Heart right ventricle (tissue), 16 donors: ENCODE measurements around the gene PAK1IP1. TPM values are rescaled to one million over a fixed set of nuclear protein-coding genes. Genes with fewer than 3 reads are reported as not detected.

Experiments used
- ATAC-seq, 8 donors: fragments of 200-7000 bp; cut with Tn5 transposase; one replicate each; pipeline ENCODE4 v1.9.1; 2020; ENCODE audit warnings: mild to moderate bottlenecking in 8 of 8, moderate library complexity in 8 of 8, moderate number of reproducible peaks in 1 of 8
- DNase-seq, 2 donors: peaks; one replicate each; pipeline ENCODE4 v3.0.0-alpha.2; 2020
- H3K27ac ChIP-seq, 10 donors: fragments of 200-600 bp; sonication (generic) in 2 of 10; one replicate each; pipeline versions ENCODE4 v1.5.0 to v1.8.0; 2020 to 2022; ENCODE audit warnings: mild to moderate bottlenecking in 3 of 10
- H3K27me3 ChIP-seq, 7 donors: fragments of 200-600 bp; one replicate each; pipeline ENCODE4 v1.8.0; 2021 to 2022; ENCODE audit warnings: mild to moderate bottlenecking in 2 of 7
- H3K36me3 ChIP-seq, 9 donors: fragments of 200-600 bp; sonication (generic) in 1 of 9; one replicate each; pipeline versions ENCODE4 v1.5.0 to v1.8.0; 2020 to 2022; ENCODE audit warnings: mild to moderate bottlenecking in 2 of 9
- H3K4me1 ChIP-seq, 9 donors: fragments of 200-600 bp; sonication (generic) in 1 of 9; one replicate each; pipeline versions ENCODE4 v1.5.0 to v1.8.0; 2020 to 2022; ENCODE audit warnings: mild to moderate bottlenecking in 4 of 9
- H3K4me3 ChIP-seq, 10 donors: fragments of 200-600 bp; sonication (generic) in 2 of 10; one replicate each; pipeline versions ENCODE4 v1.5.0 to v1.8.0; 2020 to 2022; ENCODE audit warnings: mild to moderate bottlenecking in 7 of 10, moderate library complexity in 2 of 10
- H3K9me3 ChIP-seq, 11 donors: fragments of 200-600 bp in 10 of 11; sonication (generic) in 2 of 11; one replicate each; pipeline versions ENCODE4 v1.5.0 to v1.8.0; 2013 to 2022; ENCODE audit warnings: mild to moderate bottlenecking in 2 of 11, control low read depth in 1 of 11, moderate library complexity in 1 of 11
- WGBS, 2 donors: extraction: QIAGEN DNeasy Blood & Tissue Kit; methylation state at CpG; one replicate each; pipeline ENCODE4 v1.1.7; 2013; ENCODE audit warnings: inconsistent platforms in 1 of 2; 5-methylcytosine and 5-hydroxymethylcytosine counted together
- intact Hi-C, 10 donors: fragments of 100-400 bp; cut with DNase I; formaldehyde crosslinking; loops; one replicate each; pipeline versions ENCODE4 v1.11.1 to v1.14.2; 2022
- polyA plus RNA-seq, 2 donors: library from polyadenylated mRNA; stranded (reverse); fragments of 200-250 nt; gene quantifications; one replicate each; pipeline ENCODE4 v1.2.3, GENCODE V29; 2013
- total RNA-seq, 10 donors: library from RNA; stranded (reverse); fragmentation: NEBNext Ultra II Directional in 3 of 10; extraction: Animal tissue kit (Norgen Biotek cat#: 25700) in 3 of 10; gene quantifications; one replicate each; pipeline versions ENCODE4 v1.2.1 to v1.2.4, GENCODE V29; 2021 to 2023
- TF ChIP-seq, protein P1 (sequence below), 9 donors: fragments of 200-600 bp; sonication (generic) in 2 of 9; IDR thresholded peaks; one replicate each; pipeline versions ENCODE4 v1.5.0 to v1.8.0; 2021 to 2022; ENCODE audit warnings: antibody characterized with exemption in 9 of 9, mild to moderate bottlenecking in 5 of 9, moderate library complexity in 1 of 9
- donor health status: Arrhythmogenic right ventricular cardiomyopathy.
- donor health status: ischemic (EF 13 %, LVEDD 7.1; RV severe dilation, severe dysfunction).
- donor health status: healthy with polysubstance abuse.
- donor health status: DM: no; HTN: yes; CAD: no.
- donor health status: DM: no; HTN: no; CAD: no.
- donor health status: ischemic (EF 25% LVEDD 6.9; RV normal size, moderate dysfunction).
- donor health status: ischemic (EF 25% LVEDD 5.7; RV mildly dilated, moderate dysfunction).
- donor health status: healthy.
- donor health status: DM: yes; HTN: yes; CAD: no.
- donor health status: Ischemic cardiomyopathy.
- donor health status: ischemic (EF 35%, LVEDD 5.7; RV mildly dilated, moderate dysfunction).
- donor health status: nonischemic (EF 11% LVEDD 7.7; RV severe dilation, severe dysfunction).
- donor health status: DM: yes; HTN: yes; CAD: no.
- donor health status: PGD.
- donor health status: ischemic (EF 29% LVEDD 5.4; RV normal size, mild dysfunction).
- donor health status: nonischemic (EF 23%, LVEDD 6.1; RV moderate dilation, normal function).

The PAK1IP1 gene
- total and polyA plus RNA-seq, 12 donors: 5.8 to 15.7 (median 8.4) TPM

GRCh38 chr6:10730254-10730653 lies 35.5 kb downstream of the PAK1IP1 start:
- H3K4me1 ChIP-seq: peaks cover 0 to 26% (median 7%) of the 10 kb centered on the region in 9 donors
- 56 to 66% methylated on average over 3 of the region's 3 CpGs for WGBS, 2 donors
- DNase-seq: no peak
- ATAC-seq: peak in 3 of 8 donors; percentile 17 to 53 (median 40)
- intact Hi-C loops: no loop called here
- H3K36me3 ChIP-seq: peaks cover 0 to 94% (median 33%) of the 10 kb centered on the region in 9 donors
- H3K27ac ChIP-seq: no peak overlapping the region
- H3K27me3 ChIP-seq: no peaks in the 10 kb centered on the region
- H3K4me3 ChIP-seq: no peak overlapping the region
- TF ChIP-seq, protein P1, sequence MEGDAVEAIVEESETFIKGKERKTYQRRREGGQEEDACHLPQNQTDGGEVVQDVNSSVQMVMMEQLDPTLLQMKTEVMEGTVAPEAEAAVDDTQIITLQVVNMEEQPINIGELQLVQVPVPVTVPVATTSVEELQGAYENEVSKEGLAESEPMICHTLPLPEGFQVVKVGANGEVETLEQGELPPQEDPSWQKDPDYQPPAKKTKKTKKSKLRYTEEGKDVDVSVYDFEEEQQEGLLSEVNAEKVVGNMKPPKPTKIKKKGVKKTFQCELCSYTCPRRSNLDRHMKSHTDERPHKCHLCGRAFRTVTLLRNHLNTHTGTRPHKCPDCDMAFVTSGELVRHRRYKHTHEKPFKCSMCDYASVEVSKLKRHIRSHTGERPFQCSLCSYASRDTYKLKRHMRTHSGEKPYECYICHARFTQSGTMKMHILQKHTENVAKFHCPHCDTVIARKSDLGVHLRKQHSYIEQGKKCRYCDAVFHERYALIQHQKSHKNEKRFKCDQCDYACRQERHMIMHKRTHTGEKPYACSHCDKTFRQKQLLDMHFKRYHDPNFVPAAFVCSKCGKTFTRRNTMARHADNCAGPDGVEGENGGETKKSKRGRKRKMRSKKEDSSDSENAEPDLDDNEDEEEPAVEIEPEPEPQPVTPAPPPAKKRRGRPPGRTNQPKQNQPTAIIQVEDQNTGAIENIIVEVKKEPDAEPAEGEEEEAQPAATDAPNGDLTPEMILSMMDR (IDR thresholded peaks at IDR 0.05): no peak
- no peaks in the 10 kb centered on the region for H3K9me3 ChIP-seq

DNA sequence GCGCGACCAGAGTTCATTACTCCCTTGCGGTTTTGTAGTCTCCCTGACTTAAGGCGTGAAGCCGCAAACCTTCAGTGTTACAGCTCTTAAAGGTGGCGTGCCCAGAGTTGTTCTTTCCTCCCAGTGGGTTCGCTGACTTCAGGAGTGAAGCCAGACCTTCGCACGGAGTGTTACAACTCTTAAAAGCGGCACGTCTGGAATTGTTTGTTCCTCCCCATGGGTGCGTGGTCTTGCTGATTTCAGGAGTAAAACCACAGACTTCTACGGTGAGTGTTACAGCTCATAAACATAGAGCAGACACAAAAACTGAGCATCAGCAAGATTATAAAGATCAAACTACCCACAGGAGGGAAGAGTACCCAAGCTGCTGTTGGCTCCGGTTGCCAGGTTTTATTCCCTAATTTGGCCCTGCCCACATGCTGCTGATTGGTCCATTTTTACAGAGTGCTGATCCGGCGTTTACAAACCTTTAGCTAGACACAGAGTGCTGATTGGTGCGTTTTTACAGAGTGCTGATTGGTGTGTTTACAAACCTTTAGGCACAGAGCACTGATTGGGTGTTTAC lies 38.5 kb downstream of the PAK1IP1 start:
- WGBS, 2 donors: 91 to 93% methylated on average over 17 of the region's 17 CpGs
- intact Hi-C loops: no loop called here
- Histone ChIP-seq H3K4me3 (no peak overlapping the region), H3K9me3 (no peaks in the 10 kb centered on the region), H3K27me3 (no peaks in the 10 kb centered on the region), H3K36me3 (peaks cover 0 to 65% (median 23%) of the 10 kb centered on the region in 9 donors), H3K4me1 (peaks cover 0 to 12% (median 0%) of the 10 kb centered on the region in 9 donors), H3K27ac (no peak overlapping the region)
- ATAC-seq: no peak
- DNase-seq: no peak
- TF ChIP-seq, protein P1 (IDR thresholded peaks at IDR 0.05): no peak

- Histone ChIP-seq H3K9me3 (no peaks in the 10 kb centered on the region), H3K4me1 (peaks cover 0 to 12% (median 0%) of the 10 kb centered on the region in 9 donors), H3K4me3 (no peak overlapping the region), H3K36me3 (peaks cover 0 to 58% (median 21%) of the 10 kb centered on the region in 9 donors), H3K27me3 (no peaks in the 10 kb centered on the region), H3K27ac (no peak overlapping the region)
- DNase-seq: no peak
- intact Hi-C loops: no loop called here
- WGBS, 2 donors: 93 to 97% methylated on average over 3 of the region's 3 CpGs
- TF ChIP-seq, protein P1 (IDR thresholded peaks at IDR 0.05): no peak
- no peak for ATAC-seq
These were observed 39.1 kb downstream of the PAK1IP1 start for GRCh38 chr6:10733863-10734262.

DNA sequence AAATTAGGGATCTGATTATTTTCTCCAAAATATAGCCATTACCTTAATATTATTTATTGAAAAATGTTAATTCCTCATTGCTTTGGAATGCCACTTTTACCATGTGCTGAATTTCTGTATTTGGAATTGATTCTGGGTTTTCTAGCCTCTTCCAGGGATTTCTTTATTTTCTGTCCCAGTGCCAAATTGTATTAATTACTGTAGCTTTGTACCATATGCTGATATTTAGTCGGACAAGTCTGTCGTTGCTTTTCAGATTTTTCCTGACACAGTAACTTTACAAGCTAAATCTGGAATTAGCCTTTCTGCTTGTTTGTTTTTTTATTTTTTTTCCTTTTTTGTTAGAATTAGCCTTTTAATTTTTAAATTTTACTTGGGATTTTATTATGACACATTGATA lies 42.0 kb downstream of the PAK1IP1 start:
- Histone ChIP-seq H3K4me1 (no peaks in the 10 kb centered on the region), H3K9me3 (no peaks in the 10 kb centered on the region), H3K36me3 (peaks cover 0 to 34% (median 9%) of the 10 kb centered on the region in 9 donors), H3K27ac (no peak overlapping the region), H3K27me3 (no peaks in the 10 kb centered on the region), H3K4me3 (no peak overlapping the region)
- ATAC-seq (no peak), DNase-seq (no peak)
- 86 to 89% methylated on average over 2 of the region's 2 CpGs for WGBS, 2 donors
- intact Hi-C loops: no loop called here
- TF ChIP-seq, protein P1 (IDR thresholded peaks at IDR 0.05): no peak
